IMR-90 (cell line): ENCODE data around the gene IL17B. TPM values are rescaled to one million over a fixed set of nuclear protein-coding genes. Genes with fewer than 3 reads are reported as not detected.

Experiments
- ATAC-seq: fragments of 200-7000 bp; cut with Tn5 transposase; 2 replicates; pipeline ENCODE4 v1.9.1; 2020; ENCODE audit warnings: low read depth, mild to moderate bottlenecking, moderate library complexity
- BruUV-seq: library from RNA; stranded (reverse); fragments of 400-500 nt; replicated peaks from 2 replicates; lab custom pipeline; 2021; lab: Mats Ljungman, UMichigan
- CTCF ChIA-PET: fragments of 300-600 bp; formaldehyde crosslinking; extraction: SDS; loops from one replicate; lab custom pipeline; 2021; ENCODE audit warnings: antibody characterized with exemption; lab: Yijun Ruan, JAX
- POLR2A ChIA-PET: fragments of 300-600 bp; sonication (Branson Sonifier 250); formaldehyde crosslinking; loops from one replicate; lab custom pipeline; 2022; ENCODE audit warnings: antibody characterized with exemption; ENCODE audit not compliant: unreplicated experiment; lab: Charles Lee
- DNase-seq: peaks from one replicate; pipeline ENCODE4 v3.0.0; 2013
- H2AFZ ChIP-seq: replicated peaks from 2 replicates; pipeline ENCODE3; 2013; ENCODE audit warnings: low read length, mild to moderate bottlenecking; ENCODE audit not compliant: poor library complexity
- H2AK5ac ChIP-seq: 2 replicates; pipeline ENCODE4 v1.6.1; 2013; ENCODE audit warnings: low read depth, low read length, inconsistent platforms
- H2AK9ac ChIP-seq: replicated peaks from 2 replicates; pipeline ENCODE3; 2013; ENCODE audit warnings: mild to moderate bottlenecking, low read depth, low read length, moderate library complexity; ENCODE audit not compliant: poor library complexity
- H2BK120ac ChIP-seq: 2 replicates; pipeline ENCODE4 v1.6.1; 2013; ENCODE audit warnings: low read depth, low read length, inconsistent platforms
- H2BK15ac ChIP-seq: 3 replicates; pipeline ENCODE4 v1.6.1; 2013; ENCODE audit warnings: low read depth, low read length, inconsistent platforms
- H2BK20ac ChIP-seq: 2 replicates; pipeline ENCODE4 v1.6.1; 2013; ENCODE audit warnings: low read depth, mild to moderate bottlenecking, inconsistent platforms, low read length, moderate library complexity
- H2BK5ac ChIP-seq: 2 replicates; pipeline ENCODE4 v1.6.1; 2013; ENCODE audit warnings: mild to moderate bottlenecking, low read depth, low read length, inconsistent platforms; ENCODE audit not compliant: poor library complexity, severe bottlenecking
- H3K14ac ChIP-seq: replicated peaks from 2 replicates; pipeline ENCODE4 v1.6.1; 2013; ENCODE audit warnings: low read depth, low read length, inconsistent platforms
- H3K18ac ChIP-seq: 2 replicates; pipeline ENCODE4 v1.6.1; 2013; ENCODE audit warnings: low read depth, low read length, control low read depth
- H3K23ac ChIP-seq: 2 replicates; pipeline ENCODE4 v1.6.1; 2013; ENCODE audit warnings: low read depth, low read length, inconsistent platforms
- H3K27ac ChIP-seq: 2 replicates; pipeline ENCODE4 v1.5.1; 2013; ENCODE audit warnings: mild to moderate bottlenecking, control low read depth, low read length; ENCODE audit not compliant: insufficient read depth
- H3K27me3 ChIP-seq: 2 replicates; pipeline ENCODE4 v1.6.1; 2013; ENCODE audit warnings: low read length; ENCODE audit not compliant: control insufficient read depth, insufficient read depth
- H3K36me3 ChIP-seq: 2 replicates; pipeline ENCODE4 v1.6.1; 2013; ENCODE audit warnings: low read length, mixed read lengths; ENCODE audit not compliant: control insufficient read depth, insufficient read depth
- H3K4ac ChIP-seq: 2 replicates; pipeline ENCODE4 v1.6.1; 2013; ENCODE audit warnings: low read depth, low read length, inconsistent platforms
- H3K4me1 ChIP-seq: 2 replicates; pipeline ENCODE4 v1.6.1; 2013; ENCODE audit warnings: low read length, mixed read lengths; ENCODE audit not compliant: control insufficient read depth, insufficient read depth
- H3K4me2 ChIP-seq: 2 replicates; pipeline ENCODE4 v1.6.1; 2013; ENCODE audit warnings: low read depth, mild to moderate bottlenecking, control low read depth, low read length, moderate library complexity
- H3K4me3 ChIP-seq: 2 replicates; pipeline ENCODE4 v1.5.1; 2013; ENCODE audit warnings: low read depth, mild to moderate bottlenecking, control low read depth, low read length, moderate library complexity; ENCODE audit not compliant: insufficient read depth
- H3K56ac ChIP-seq: 2 replicates; pipeline ENCODE4 v1.6.1; 2013; ENCODE audit warnings: low read length, inconsistent platforms; ENCODE audit not compliant: insufficient read depth; ENCODE audit errors: extremely low read depth
- H3K79me1 ChIP-seq, 2 experiments: 2 replicates each; pipeline ENCODE4 v1.6.1; 2013; ENCODE audit warnings: low read length in 2 of 2, inconsistent platforms in 1 of 2, low read depth in 1 of 2
- H3K9ac ChIP-seq: 2 replicates; pipeline ENCODE4 v1.6.1; 2013; ENCODE audit warnings: low read depth, low read length, control low read depth
- H3K9me1 ChIP-seq: 2 replicates; pipeline ENCODE4 v1.6.1; 2013; ENCODE audit warnings: low read length, inconsistent platforms; ENCODE audit not compliant: insufficient read depth
- H3K9me3 ChIP-seq: 2 replicates; pipeline ENCODE4 v1.6.1; 2013; ENCODE audit warnings: low read length; ENCODE audit not compliant: control insufficient read depth, insufficient read depth
- H4K20me1 ChIP-seq: 2 replicates; pipeline ENCODE4 v1.6.1; 2013; ENCODE audit warnings: low read length, inconsistent platforms; ENCODE audit not compliant: insufficient read depth
- H4K5ac ChIP-seq: 2 replicates; pipeline ENCODE4 v1.6.1; 2013; ENCODE audit warnings: mild to moderate bottlenecking, low read depth, low read length, control low read depth
- H4K8ac ChIP-seq, 2 experiments: 2 replicates each; pipeline ENCODE4 v1.6.1; 2013; ENCODE audit warnings: low read depth in 2 of 2, low read length in 2 of 2, control low read depth in 1 of 2, inconsistent platforms in 1 of 2
- H4K91ac ChIP-seq: 2 replicates; pipeline ENCODE4 v1.6.1; 2013; ENCODE audit warnings: low read depth, low read length, inconsistent platforms; ENCODE audit not compliant: insufficient read depth
- BHLHE40 ChIP-seq: fragments of 150-350 bp; IDR thresholded peaks from 2 replicates; pipeline ENCODE4 v1.6.1; 2016; ENCODE audit warnings: mild to moderate bottlenecking, low read depth, low read length
- CEBPB ChIP-seq: IDR thresholded peaks from 2 replicates; pipeline ENCODE4 v1.6.1; 2012; ENCODE audit warnings: low read depth, low read length, improper control_type of control experiment
- CHD1 ChIP-seq: IDR thresholded peaks from 2 replicates; pipeline ENCODE4 v1.6.1; 2012; ENCODE audit warnings: low read depth, low read length, improper control_type of control experiment
- ELK1 ChIP-seq: fragments of 150-350 bp; IDR thresholded peaks from 2 replicates; pipeline ENCODE4 v1.6.1; 2016; ENCODE audit warnings: low read depth, mild to moderate bottlenecking, low read length, moderate library complexity, borderline replicate concordance
- FOS ChIP-seq: fragments of 150-350 bp; IDR thresholded peaks from 2 replicates; pipeline ENCODE4 v1.6.1; 2016; ENCODE audit warnings: low read depth, low read length
- MAFK ChIP-seq: IDR thresholded peaks from 2 replicates; pipeline ENCODE4 v1.6.1; 2012; ENCODE audit warnings: low read depth, low read length, improper control_type of control experiment
- MAZ ChIP-seq: IDR thresholded peaks from 2 replicates; pipeline ENCODE4 v1.6.1; 2012; ENCODE audit warnings: low read depth, mild to moderate bottlenecking, low read length, improper control_type of control experiment, moderate library complexity, borderline replicate concordance
- MXI1 ChIP-seq: IDR thresholded peaks from 2 replicates; pipeline ENCODE4 v1.6.1; 2012; ENCODE audit warnings: low read depth, mild to moderate bottlenecking, low read length, moderate library complexity, borderline replicate concordance
- NFE2L2 ChIP-seq: fragments of 150-350 bp; IDR thresholded peaks from 2 replicates; pipeline ENCODE4 v1.6.1; 2016; ENCODE audit warnings: low read depth, mild to moderate bottlenecking, low read length
- POLR2A ChIP-seq: IDR thresholded peaks from 2 replicates; pipeline ENCODE4 v1.6.1; 2012; ENCODE audit warnings: mild to moderate bottlenecking, low read depth, low read length
- RAD21 ChIP-seq: IDR thresholded peaks from 2 replicates; pipeline ENCODE4 v1.6.1; 2012; ENCODE audit warnings: low read length, improper control_type of control experiment
- RCOR1 ChIP-seq: IDR thresholded peaks from 2 replicates; pipeline ENCODE4 v1.6.1; 2012; ENCODE audit warnings: mild to moderate bottlenecking, low read length, improper control_type of control experiment; ENCODE audit not compliant: insufficient replicate concordance
- RFX5 ChIP-seq: IDR thresholded peaks from 2 replicates; pipeline ENCODE4 v1.8.0; 2012; ENCODE audit warnings: low read depth, mild to moderate bottlenecking, low read length, moderate library complexity
- SMC3 ChIP-seq: fragments of 150-350 bp; IDR thresholded peaks from 2 replicates; pipeline ENCODE4 v1.6.1; 2016; ENCODE audit warnings: low read depth, mild to moderate bottlenecking, antibody characterized with exemption, low read length, moderate library complexity
- WGBS, 2 experiments: methylation state at CpG; one replicate each; pipeline versions ENCODE4 v1.1.5 to v1.1.7; 2013; ENCODE audit warnings: missing lambda C conversion rate in 2 of 2; ENCODE audit not compliant: insufficient read length in 1 of 2; ENCODE audit errors: extremely low coverage in 2 of 2; 5-methylcytosine and 5-hydroxymethylcytosine counted together
- dilution Hi-C: fragments of 300-500 bp; cut with HindIII; formaldehyde crosslinking; loops from one replicate; pipeline ENCODE4 v1.14.3; 2018; ENCODE audit warnings: low sequenced_read_pairs; ENCODE audit not compliant: unreplicated experiment
- in situ Hi-C: fragments of 300-500 bp; cut with MboI; formaldehyde crosslinking; loops from 3 replicates; pipeline ENCODE4 v1.14.3; 2019; ENCODE audit warnings: low sequenced_read_pairs, inconsistent platforms, mixed read lengths
- intact Hi-C: fragments of 100-400 bp; cut with micrococcal nuclease; formaldehyde crosslinking; loops from 2 replicates; pipeline ENCODE4 v1.10.0; 2022
- polyA plus RNA-seq, 3 experiments: library from polyadenylated mRNA; depleted of rRNA; stranded (reverse); fragments of >200 nt; gene quantifications; 2 replicates each; pipeline ENCODE4 v1.2.3, GENCODE V29; 2012; ENCODE audit warnings: low replicate concordance in 1 of 3
- total RNA-seq: library from RNA; depleted of rRNA; stranded (reverse); fragments of >200 nt; gene quantifications from 2 replicates; pipeline ENCODE4 v1.2.3, GENCODE V29; 2012
- TF ChIP-seq, protein P1 (sequence below): conservative IDR thresholded peaks from 2 replicates; pipeline ENCODE4 v1.5.1; 2012; ENCODE audit warnings: mild to moderate bottlenecking, low read depth, low read length, improper control_type of control experiment
- TF ChIP-seq, protein P2 (sequence below): fragments of 150-350 bp; IDR thresholded peaks from 2 replicates; pipeline ENCODE4 v1.6.1; 2017; ENCODE audit warnings: mild to moderate bottlenecking, antibody characterized with exemption, low read length, low read depth

The IL17B gene
- total and polyA plus RNA-seq, 2 of the 4 experiments (the other 2 are of a cell fraction): 0.31 TPM; not detected in 1

GRCh38 chr5:149397530-149397929, 18.4 kb upstream of the IL17B start:
- H3K4me3 ChIP-seq: no peak overlapping the region
- intact Hi-C loops: no loop called here

More at GRCh38 chr5:149397530-149397929, 18.4 kb upstream of the IL17B start:
- Histone ChIP-seq H3K27ac (0 out of 2 replicates have a peak overlapping the region, but pooled peaks have one; percentile 23), H2AFZ (no peak overlapping the region), H3K9ac (no peak overlapping the region), H4K5ac (no peak overlapping the region), H4K91ac (no peak overlapping the region), H4K20me1 (no peaks in the 10 kb centered on the region), H2BK5ac (no peak overlapping the region), H3K4ac (no peak overlapping the region; the same call in 1 of the 2 replicates), H3K9me1 (peaks cover 3% of the 10 kb centered on the region), H3K27me3 (no peaks in the 10 kb centered on the region), H3K4me1 (peaks cover 7% of the 10 kb centered on the region), H4K8ac (peak overlapping the region in 1 of 2 experiments; percentile 11; a peak in 2 of 4 replicates), H2BK120ac (peak overlapping the region; percentile 50; the same call in 1 of the 2 replicates), H3K56ac (no peak overlapping the region), H3K79me1 (peaks cover 0 to 5% of the 10 kb centered on the region in 2 experiments; a peak in 1 of 4 replicates), H3K9me3 (no peaks in the 10 kb centered on the region), H2AK9ac (no peak overlapping the region), H3K23ac (no peak overlapping the region), H3K18ac (peak overlapping the region; percentile 61; the same call in 1 of the 2 replicates), H3K4me2 (no peak overlapping the region), H2AK5ac (peak overlapping the region; percentile 57; the same call in 1 of the 2 replicates), H2BK15ac (0 out of 3 replicates have a peak overlapping the region, but pooled peaks have one; percentile 20), H2BK20ac (peak overlapping the region; percentile 33; the same call in 1 of the 2 replicates), H3K36me3 (no peaks in the 10 kb centered on the region), H3K14ac (no peak overlapping the region)
- POLR2A ChIA-PET: interaction anchor here (0.6 to 0.9 kb wide), 2 partner anchors 10 to 26 kb away, joined by 3 to 4 read pairs; no protein-coding TSS in a partner anchor
- BruUV-seq: no TSS peak
- no CpG with 5 or more reads among the region's 6 CpGs for WGBS, 2 experiments
- dilution Hi-C loops (no loop called here), in situ Hi-C loops (no loop called here)
- ATAC-seq (peak; percentile 83), DNase-seq (peak; percentile 97)
- TF ChIP-seq MAZ: no peak
- TF ChIP-seq POLR2A: no peak
- TF ChIP-seq SMC3: no peak
- no peak for TF ChIP-seq CHD1
- no peak for TF ChIP-seq ELK1
- no peak for TF ChIP-seq MXI1
- TF ChIP-seq BHLHE40: peak; percentile 41; the same call in 1 of the 2 replicates
- TF ChIP-seq MAFK: peak; percentile 92
- no peak for TF ChIP-seq RAD21
- TF ChIP-seq CEBPB: peak; percentile 94
- TF ChIP-seq, protein P1, sequence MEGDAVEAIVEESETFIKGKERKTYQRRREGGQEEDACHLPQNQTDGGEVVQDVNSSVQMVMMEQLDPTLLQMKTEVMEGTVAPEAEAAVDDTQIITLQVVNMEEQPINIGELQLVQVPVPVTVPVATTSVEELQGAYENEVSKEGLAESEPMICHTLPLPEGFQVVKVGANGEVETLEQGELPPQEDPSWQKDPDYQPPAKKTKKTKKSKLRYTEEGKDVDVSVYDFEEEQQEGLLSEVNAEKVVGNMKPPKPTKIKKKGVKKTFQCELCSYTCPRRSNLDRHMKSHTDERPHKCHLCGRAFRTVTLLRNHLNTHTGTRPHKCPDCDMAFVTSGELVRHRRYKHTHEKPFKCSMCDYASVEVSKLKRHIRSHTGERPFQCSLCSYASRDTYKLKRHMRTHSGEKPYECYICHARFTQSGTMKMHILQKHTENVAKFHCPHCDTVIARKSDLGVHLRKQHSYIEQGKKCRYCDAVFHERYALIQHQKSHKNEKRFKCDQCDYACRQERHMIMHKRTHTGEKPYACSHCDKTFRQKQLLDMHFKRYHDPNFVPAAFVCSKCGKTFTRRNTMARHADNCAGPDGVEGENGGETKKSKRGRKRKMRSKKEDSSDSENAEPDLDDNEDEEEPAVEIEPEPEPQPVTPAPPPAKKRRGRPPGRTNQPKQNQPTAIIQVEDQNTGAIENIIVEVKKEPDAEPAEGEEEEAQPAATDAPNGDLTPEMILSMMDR: no peak
- no peak for TF ChIP-seq RFX5
- peak; percentile 75; the same call in 1 of the 2 replicates for TF ChIP-seq NFE2L2
- TF ChIP-seq, protein P2, sequence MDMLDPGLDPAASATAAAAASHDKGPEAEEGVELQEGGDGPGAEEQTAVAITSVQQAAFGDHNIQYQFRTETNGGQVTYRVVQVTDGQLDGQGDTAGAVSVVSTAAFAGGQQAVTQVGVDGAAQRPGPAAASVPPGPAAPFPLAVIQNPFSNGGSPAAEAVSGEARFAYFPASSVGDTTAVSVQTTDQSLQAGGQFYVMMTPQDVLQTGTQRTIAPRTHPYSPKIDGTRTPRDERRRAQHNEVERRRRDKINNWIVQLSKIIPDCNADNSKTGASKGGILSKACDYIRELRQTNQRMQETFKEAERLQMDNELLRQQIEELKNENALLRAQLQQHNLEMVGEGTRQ: no peak
- peak; percentile 93 for TF ChIP-seq FOS
- no peak for TF ChIP-seq RCOR1
- CTCF ChIA-PET: no interaction called here
